ENCODE data around the gene CDH16.

Gene CDH16

DNA sequence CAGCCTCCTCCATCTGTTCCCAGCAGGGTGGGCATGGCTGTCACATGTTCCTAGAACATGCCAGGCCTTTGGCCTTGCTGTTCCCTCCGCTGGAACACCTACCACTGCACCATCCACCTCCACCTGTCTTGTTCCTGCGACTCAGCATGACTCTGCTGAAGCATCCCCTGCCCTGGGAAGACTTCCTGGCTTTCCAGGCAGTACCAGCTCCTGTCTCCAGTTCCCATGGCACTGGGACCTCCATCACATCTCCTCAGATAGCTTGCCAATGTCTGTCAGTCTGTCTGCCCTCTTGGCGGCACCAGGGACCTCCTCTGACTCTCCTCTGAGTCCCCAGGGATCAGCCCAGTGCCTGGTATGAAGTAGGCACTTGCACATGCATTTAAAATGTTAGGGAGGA lies 22.7 kb downstream of the CDH16 start:
- no peak for DNase-seq (ENCODE audit: low spot score)

DNA sequence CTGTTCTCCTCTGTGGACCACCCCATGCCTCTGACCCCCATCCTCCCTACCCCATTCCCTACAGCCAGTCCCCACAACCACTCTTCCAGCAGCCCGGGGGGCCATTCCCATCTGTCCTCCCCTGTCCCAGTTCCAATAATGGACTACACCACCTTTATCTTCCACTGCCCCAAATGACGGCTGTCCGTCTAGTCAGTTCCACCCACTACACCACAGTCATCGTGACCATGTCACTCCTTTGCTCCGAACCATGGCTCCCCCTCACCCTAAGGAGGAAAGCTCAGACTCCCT lies 23.1 kb downstream of the CDH16 start:
- DNase-seq (ENCODE audit: low spot score), result no peak

- DNase-seq (ENCODE audit: low spot score), result peak; percentile 50
Observed at GRCh38 chr16:66894948-66895688, 23.6 kb downstream of the CDH16 start.

GRCh38 chr16:66894055-66894454 lies 24.6 kb downstream of the CDH16 start:
- DNase-seq (ENCODE audit: low spot score), result no peak

- no peak for DNase-seq (ENCODE audit: low spot score)
Observed at GRCh38 chr16:66891797-66892196, 26.9 kb downstream of the CDH16 start.

- DNase-seq (ENCODE audit: low spot score), result no peak
Observed at GRCh38 chr16:66891360-66891759, 27.3 kb downstream of the CDH16 start.

DNA sequence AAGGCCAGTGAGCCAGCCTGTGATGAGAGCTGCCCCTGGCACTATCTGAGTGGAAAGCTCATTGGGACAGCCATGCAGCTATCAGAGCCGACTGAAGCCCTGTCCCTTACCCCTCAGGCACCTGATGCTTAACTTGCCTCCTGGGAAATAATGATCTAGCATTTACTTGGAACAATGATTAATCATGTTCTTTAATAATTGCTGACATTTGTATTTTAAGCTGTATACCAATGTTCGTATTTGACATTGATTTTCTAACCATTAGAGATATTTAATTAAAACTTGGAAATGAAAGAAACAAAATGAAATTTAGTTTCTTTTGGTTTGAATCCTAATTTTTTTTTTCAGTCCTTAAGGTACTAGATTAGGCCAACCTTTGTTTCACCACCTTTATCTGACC lies 27.9 kb downstream of the CDH16 start:
- DNase-seq (ENCODE audit: low spot score), result no peak

DNA sequence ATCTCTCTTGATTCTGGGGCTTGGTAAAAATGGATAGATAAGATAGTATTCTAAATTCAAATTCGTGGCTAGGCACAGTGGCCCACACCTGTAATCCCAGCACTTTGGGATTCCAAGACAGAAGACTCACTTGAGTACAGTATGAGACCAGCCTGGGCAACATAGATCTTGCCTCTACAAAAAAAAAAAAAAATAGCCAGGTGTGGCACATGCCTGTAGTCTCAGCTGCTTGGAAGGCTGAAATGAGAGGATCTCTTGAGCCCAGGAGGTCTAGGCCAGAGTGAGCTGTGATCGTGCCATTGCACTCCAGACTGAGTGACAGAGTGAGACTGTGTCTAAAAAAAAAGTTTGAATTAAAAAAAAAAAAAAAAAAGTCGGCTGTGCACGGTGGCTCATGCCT lies 29.1 kb downstream of the CDH16 start:
- DNase-seq (ENCODE audit: low spot score), result no peak

- DNase-seq (ENCODE audit: low spot score), result no peak
Observed at GRCh38 chr16:66888647-66889615, 29.8 kb downstream of the CDH16 start.

DNA sequence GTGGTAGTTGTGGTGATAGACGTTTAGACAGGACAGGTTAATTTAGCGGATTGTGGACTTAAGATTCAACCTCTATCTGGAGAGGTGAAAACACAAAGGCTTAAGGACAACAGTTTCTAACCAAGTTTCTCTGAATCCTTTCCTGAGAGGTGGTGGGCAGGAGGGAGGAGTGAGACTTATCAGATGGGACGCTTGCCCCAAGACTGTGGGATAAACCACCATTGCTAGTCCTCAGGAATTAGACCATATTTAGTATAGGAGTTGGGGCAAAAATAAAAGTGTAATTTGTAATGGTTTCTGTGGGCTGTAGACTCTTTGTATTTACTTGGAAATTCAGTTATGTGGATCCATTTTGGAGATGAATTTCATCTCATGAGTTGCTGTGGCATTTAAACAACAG lies 31.8 kb downstream of the CDH16 start:
- no peak for DNase-seq (ENCODE audit: low spot score)

GRCh38 chr16:66886321-66886720 lies 32.4 kb downstream of the CDH16 start:
- DNase-seq (ENCODE audit: low spot score), result no peak

GRCh38 chr16:66885491-66885890 lies 33.2 kb downstream of the CDH16 start:
- DNase-seq (ENCODE audit: low spot score), result no peak

DNA sequence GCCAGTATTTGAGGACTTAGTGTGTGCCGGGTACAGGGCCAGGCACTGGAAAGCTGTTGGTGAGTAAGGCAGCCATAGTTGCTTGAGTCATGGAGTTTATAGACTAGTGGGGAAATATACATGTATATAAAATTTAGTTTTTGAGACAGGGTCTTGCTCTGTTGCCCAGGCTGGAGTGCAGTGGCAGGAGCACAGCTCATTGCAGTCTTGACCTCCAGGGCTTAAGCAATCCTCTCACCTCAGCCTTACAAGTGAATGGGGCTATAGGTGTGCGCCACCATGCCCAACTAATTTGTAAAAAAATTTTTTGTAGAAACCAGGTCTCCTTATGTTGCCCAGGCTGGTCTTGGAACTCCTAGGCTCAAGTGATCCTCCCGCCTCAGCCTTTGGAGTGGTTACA lies 36.0 kb downstream of the CDH16 start:
- no peak for DNase-seq (ENCODE audit: low spot score)

- no peak for DNase-seq (ENCODE audit: low spot score)
Observed at GRCh38 chr16:66881964-66882508, 36.6 kb downstream of the CDH16 start.

- DNase-seq (ENCODE audit: low spot score), result no peak
Observed at GRCh38 chr16:66881560-66881959, 37.1 kb downstream of the CDH16 start.

- DNase-seq (ENCODE audit: low spot score), result no peak
Observed at GRCh38 chr16:66881014-66881417, 37.7 kb downstream of the CDH16 start.

- peak; percentile 91 for DNase-seq (ENCODE audit: low spot score)
Observed at GRCh38 chr16:66880288-66881013, 38.2 kb downstream of the CDH16 start, which contains the start of gene PDP2. TSS of gene PDP2 (plus strand) at chr16:66880515. CDS start at chr16:66884285, 3,770 bp downstream.

- no peak for DNase-seq (ENCODE audit: low spot score)
Observed at GRCh38 chr16:66878067-66878466, 40.6 kb downstream of the CDH16 start.

DNA sequence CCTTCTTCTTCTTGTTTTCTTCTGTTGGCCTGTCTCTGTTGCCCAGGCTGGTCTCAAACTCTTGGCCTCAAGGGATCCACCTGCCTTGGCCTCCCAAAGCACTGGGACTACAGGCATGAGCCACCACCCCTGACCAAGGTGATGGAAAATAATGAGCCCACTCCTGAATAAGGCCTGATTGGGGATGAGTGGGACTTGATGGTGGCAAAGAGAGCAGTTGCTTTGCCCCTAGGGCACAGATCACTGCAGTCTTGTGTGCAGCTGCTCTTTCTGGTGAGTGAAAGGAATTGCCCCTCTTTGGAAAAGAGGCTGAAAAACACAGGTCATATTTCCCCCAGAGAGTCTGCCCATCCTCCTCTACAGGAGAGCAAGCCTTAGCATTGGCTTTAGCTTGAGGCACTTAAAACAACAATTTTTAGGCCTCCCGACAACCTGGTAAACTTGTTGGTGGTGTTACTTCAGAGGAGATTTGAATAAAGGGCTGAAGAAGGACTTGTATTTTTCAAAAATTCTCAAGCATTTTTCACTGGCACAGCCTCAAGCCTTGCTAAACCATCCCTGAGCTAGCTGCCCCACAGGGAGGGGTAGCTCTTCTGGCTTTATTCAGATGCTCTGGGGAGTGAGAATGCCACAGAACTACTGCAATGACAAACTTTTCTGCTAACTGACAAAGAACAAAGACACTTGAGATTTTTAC lies 44.5 kb downstream of the CDH16 start:
- DNase-seq (ENCODE audit: low spot score), result no peak

- no peak for DNase-seq (ENCODE audit: low spot score)
Observed at GRCh38 chr16:66873685-66874055, 45.0 kb downstream of the CDH16 start.

DNA sequence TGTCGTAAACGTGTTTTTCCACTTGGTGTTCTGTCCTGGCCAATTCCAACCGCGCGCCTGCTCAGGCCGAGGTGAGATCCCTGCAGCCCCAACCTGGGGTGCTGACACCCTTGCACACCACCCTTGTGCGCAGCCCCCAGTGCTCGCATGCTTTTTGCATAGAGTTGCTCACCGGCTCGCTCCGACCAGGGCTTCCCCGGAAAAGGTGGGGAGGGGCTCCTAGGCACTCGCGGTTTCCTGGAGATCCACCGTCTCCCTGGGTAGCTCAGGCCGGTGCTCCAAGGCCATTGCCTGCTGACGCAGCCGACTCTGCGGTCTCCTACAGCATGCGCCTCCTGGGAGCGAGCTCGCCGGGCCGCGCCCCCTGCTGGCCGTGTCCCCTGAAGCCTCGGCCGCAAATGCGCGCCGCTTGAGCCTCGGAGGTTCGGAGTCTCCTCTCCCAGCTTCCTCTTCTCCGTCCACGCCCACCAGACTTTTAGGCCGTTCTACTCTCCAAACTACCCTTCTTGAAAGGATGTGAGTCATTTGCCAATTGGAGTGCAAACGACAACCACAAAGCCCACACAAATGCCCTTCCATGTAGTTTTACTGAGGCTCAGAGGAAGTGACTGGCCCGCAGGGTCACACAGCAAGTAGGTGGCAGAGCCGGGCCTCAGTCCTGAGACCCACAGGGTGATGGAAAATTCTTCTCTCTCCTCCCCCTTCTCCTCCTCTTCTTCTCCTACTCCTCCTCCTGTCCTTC lies 45.6 kb downstream of the CDH16 start:
- peak; percentile 89 for DNase-seq (ENCODE audit: low spot score)
